ENCODE results near the gene BCAR3.

The BCAR3 gene

DNA sequence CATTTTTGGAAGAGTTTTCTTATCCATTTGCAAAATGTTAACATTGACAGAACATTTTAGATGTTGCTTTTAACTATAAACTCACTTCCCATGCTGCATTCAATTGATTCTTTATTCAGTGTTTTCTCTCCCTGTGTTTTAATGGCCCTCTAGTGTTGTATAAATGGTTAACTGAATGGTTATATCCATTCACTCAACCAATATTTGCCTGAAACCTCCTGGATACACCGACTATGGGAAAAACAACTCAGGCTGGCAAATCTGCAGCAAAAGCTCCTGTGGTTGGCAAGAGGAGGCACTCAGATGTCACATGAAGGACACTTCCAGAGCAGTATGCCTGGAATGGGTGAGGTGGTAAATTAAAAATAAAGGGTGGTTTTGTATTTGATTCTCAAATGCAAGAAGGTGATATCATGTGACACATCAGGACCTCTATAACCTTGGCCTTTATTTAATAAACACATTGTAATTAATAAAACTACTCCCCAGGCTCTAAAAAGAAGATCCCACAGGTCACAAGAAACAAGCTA, 107.6 kb downstream of the BCAR3 start:
- peak; percentile 26 to 49 for DNase-seq

DNA sequence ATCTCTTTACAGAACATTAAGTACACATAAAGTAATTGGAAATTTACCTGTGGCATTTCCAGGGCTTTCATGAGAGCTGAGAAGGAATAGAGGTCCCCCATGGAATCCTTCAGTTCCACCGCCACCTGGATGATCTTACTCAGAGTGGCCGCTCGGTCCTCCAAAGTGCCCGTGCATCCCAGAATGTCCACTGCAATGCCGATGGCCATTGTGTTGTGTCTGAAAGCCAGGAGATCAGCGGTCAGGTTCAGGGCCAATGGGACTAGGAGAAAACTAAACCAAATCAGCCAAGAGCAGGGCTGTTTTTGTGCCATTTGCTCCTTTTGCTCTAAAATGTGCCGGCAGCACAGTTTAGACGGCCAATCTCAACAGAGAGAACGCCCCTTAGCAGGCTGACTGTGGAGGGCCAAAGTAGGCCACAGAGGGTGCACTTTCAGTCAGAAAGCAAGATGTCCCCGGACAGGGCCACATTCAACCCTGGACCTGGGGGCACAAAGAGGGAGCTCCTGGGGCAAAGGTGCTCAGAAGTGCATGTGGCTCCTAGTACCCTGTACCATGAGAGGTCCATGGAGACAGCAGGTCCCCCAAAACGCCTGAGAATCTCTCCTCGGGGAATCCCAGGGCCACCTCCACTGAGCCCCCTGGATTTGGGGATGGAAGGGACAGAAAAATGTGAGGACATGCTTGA, 109.9 kb downstream of the BCAR3 start:
- DNase-seq = no peak

DNA sequence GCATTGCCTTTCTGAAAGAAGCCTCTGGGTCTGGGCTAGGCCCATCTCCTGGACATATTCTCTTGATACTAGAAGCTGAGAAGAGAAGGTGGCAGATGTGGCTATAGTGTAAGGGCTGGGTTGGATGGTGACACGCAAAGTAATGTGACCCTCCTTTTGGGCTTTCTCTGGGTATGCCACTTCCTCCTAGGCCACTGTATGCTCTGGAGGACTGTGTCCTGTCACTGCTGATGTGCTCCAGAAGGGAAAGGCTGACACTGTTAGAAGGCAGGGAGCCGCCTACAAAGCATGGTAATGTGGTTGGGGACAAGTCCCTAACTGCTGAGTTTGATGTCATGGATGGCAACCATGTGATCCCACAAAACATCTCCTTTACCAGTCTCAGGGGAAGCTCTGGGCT, 112.1 kb downstream of the BCAR3 start:
- no peak for DNase-seq

DNA sequence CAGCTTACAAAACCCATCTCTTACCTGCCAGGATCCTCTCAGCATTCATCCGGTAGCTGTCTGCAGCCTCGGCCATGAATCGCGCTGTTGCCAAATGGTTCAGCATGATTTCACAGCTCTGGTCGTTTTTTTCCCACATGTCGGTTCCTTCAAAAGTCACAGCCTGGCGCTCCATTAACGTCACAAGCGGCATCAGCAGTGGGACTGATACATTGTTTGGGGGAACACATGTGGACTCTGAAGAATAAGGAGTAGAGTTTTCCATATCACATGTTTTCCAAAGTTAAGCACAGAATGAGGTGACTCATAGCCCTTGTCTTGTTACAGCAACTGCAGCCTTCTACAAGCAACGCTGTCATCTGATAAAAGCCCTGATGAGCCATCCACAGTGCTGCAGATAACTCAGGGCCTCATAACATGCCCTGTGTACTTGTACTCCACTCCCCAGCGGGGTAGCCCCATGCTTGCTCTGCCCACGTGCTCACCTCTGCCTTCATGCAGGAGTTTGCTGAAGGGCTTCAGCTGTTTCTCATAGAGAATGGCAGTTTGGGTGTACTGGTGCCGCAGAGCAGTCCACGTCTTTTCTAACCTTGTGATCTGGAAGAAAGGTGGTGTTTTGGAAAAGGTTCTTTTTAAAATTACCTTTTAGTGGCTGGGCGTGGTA, 114.2 kb downstream of the BCAR3 start:
- DNase-seq = no peak

DNA sequence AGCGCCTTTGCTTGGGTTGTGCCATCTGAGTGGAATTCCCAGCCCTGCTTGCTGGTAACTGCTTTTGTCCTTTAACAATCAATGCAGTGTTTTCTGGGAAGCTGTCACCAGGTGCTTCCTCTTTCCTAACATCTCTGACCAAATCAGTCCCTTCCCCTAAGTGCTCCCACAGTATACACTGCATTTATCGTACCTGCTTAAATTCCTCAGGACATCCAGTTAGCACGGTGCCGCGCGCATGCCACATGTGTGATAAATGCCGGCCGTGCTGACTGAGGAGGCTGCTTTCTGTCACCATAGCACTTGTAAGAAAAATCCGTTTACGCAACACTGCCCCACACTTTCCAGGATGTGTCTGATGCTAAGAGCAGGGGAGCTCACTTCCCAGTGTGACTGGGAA, 115.4 kb downstream of the BCAR3 start:
- no peak for DNase-seq

DNA sequence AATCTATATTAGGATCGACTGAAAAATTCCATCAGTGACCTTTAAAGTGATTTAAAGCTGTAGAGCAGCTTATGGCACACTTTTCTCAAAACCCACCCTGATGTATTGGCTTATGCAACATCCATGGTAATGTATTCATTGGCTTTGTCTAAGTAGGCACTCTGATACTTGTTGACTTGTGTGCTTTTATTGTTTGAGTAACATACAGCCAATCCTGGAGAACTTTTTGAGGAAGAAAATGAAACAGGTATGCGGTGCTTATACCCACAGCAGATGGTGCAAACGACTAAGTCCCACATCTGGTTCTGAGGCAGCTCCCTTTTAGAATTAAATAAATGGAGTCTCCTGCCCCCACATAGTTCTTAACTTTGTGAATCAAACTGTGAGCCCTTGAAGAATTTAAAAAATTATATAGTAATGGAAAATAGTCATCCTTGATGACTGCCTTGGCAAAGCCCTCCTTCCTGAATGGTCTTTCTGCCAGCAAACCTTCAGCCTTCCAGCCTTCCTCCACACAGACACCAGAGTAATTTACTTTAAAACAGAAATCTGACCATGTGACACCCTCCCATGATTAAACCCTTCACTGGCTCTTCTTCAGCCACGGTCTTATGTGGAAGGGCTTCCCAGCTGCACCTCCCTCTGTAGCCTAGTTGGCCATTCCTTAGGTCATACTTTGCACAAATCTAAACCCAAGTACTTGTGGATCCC, 116.0 kb downstream of the BCAR3 start:
- DNase-seq = no peak

DNA sequence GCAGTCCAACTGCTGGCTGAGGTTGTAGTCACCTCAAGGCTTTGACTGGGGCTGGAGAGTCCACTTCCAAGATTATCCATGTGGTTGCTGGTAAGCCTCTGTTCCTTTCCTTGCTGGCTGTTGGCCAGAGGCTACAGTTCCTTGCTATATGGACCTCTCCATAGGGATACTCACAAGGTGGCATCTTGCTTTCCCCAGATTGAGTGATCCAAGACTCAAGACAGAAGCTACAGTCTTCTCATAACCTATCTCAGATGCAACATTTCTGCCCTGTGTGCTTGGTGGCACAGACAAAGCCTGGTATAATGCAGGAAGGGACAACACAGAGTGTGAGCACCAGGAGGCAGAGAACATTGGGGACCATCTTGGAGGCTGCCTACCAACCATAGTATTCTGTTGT, 121.9 kb downstream of the BCAR3 start:
- no peak for DNase-seq

DNA sequence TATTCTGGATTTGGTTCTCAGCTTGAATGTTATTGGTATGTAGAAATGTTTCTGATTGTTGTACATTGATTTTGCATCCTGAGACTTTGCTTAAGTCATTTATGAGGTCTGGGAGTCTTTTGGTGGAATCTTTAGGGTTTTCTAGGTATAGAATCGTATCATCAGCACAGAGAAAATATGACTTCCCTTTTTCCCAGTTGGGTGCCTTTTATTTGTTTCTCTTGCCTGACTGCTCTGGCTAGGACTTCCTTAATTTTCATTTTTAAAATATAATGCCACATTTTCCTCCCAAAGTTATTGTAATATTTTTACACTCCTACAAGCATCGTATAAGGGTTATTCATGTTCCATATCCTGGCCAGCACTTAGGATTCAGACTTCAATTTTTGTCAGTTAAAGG, 122.6 kb downstream of the BCAR3 start:
- DNase-seq = no peak

DNA sequence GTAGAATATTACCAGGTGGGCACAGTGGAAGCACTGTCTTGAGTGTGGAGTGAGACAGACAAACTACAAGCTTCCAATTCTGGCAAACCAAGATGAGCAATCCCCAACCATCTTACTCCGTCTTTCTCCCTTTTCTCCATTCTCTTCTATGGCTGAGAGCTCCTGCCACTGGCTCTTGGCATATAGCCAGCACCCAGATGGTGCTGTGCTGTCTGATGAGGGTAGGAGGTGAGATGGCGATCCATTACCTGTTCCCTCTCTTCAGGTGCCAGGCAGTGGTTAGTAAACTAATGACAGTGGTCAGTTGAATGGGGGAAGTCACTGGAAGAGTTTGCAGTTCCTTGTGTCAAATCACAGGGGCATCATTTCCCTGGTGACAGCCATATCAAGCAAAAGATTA, 125.3 kb downstream of the BCAR3 start:
- DNase-seq = peak in 1 of 2 experiments; percentile 65

DNA sequence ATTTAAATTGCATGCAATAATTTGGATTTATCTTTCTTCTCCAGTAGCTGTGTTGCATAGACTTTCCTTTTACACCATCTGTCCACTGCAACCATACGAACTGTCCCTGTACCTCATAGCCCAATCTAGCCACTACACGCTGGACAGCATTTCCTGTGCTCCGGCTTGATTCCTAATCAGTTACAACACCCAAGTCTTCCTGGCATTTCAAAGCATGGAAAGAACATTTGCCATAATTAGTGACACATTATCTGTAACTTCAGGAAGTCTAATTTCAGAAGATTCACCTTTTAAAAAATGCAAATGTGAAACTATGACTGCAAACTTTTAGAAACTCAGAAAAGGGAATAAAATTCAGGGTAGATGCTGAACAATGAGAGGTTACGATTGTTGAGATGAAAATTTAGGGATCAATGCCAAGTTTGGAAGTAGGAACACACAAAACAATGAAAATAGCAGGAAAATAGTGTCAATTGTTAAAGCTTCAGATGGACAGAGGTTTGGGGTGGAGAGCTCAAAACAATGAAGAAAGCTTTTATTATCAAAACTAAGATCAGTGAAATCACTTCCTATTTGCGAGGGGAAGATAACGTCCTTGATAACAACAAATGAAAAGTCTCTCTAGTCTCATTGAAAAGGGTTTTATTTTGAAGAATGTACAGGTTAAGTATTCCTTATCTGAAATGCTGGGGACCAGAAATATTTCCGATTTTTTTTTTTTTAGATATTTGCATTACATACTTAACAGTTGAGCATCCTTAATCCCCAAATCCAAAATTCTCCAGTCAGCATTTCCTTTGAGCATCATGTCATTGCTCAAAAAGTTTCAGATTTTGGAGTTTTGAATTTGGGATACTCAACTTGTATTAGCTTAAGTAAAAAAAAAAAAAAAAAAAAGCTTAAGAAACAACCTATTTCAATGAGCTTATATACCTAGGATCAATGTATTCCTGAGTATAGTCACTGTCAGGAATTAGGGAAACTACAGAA, 126.5 kb downstream of the BCAR3 start:
- no peak for DNase-seq

DNA sequence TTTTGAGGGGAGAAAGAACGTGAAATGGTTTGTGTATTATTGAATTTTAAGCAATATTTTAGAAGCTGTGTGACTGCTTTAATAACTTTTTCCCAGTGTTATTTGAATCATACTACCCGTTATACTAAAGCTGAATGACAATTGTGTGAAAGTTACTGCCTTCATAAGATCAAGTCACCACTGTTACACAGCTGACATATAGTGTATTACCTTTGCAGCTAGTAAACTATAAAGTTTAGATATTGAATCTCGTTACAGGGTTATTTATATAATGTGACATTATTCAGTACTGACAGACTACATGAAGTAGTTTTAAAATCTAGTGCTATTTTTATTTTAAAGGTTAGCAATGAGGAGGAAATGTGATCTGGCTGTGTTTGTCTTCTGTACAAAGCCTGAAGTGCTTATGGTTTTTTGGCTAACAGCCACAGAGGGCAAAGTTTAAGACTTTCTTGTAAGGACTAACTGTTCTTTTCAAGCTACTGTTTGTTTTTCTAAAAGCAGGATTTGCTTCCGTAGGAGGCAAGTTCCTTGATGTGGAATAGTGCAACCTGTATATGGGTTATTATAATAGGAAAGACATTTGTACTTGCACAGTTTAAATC, 127.6 kb downstream of the BCAR3 start:
- DNase-seq = peak in 1 of 2 experiments; percentile 9

DNA sequence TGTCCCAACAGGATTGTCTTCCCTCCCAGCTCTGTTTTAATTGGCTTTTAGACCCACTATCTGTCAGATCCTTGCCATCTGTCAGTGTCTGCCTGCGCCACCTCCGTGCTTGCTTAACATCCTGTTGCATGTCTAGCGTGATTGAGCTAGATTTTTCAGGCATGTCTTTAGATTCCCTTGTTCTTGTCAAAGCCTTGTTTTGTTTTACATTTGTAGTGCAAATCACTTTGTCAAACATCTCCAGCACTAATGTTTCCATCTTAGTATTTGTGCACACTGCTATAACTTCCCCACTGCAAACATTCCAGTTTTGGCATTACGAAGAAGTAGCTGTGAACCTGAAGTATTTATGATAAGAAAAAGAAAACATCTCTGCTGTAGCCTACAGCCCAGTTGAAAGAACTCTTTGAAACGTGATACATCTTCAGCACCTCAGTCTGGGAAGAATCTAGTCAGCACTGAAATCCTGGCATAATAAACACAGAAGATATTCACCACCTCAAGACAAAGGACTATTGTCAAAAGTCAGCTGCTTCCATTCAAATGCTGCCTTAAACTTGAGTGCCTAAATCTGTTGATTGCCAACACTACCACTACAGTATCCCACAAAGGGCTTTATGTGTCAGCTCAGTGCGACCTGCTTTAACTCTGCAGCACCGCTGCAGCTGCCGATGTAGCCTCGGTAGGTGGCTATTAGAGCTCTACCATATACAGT, 128.7 kb downstream of the BCAR3 start:
- DNase-seq = peak in 1 of 2 experiments; percentile 55

DNA sequence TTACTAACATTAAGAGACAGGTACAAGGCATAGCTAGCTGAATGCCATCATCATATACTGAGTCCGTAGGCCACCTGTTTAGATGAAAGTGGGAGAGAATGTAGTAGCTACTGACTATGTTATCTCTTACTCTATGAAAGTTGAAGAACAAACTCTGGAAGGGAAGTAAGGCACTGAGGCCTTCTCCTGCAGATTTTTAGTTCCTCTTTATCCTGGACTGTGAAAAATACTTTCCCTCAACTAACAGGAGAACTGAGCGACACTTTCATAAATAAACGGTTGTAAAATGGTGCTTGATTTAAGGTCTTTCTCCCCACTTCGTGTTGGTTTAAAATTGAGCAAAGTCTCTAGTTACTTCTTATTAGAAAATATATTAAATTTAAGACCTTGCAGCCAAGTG, 131.8 kb downstream of the BCAR3 start:
- no peak for DNase-seq

DNA sequence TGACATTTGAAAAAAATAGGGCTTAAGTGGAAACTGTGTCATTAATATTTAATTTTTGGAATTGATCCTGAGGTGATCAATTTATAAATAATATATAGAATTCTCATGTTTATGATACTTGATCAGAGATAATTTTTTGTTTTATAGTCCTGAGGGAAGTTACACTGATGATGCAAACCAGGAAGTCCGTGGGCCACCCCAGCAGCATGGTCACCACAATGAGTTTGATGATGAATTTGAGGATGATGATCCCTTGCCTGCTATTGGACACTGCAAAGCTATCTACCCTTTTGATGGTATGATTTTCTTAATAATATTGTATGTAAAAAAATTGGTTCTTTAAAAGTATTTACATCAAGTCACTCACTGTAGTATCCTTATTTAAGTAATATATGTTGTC, 132.5 kb downstream of the BCAR3 start:
- no peak for DNase-seq

DNA sequence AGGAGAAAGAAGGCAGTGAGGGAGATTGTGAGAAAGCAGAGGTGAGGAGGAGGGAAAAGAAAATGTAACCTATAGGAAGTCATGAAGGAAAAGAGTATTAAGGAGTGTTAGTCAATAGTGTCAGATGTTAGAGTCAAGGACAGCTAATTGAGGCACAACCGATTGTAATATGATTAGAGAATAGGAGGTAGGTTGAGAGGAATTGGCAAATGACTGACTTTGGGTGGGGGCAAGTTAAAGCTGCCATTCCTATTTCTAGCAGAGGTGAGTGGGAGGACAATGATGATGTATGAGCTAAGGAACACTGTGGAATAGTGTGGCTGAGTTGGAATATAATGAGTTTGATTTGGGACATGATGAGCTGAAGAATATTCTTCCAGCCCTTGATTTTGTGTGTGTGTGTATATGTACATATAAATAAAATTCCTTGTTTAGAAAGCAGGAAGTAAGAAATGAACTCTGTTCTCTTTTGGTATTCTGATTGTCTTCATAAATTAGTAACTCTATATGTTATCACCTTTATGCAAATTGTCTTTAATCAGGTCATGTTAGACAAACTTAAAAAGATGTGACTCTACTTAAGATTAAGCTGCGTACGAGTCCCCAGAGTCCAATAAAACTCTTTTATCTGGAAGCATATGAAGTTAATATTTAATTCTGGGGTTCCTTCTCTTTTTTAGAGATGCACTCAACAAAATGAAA, 135.3 kb downstream of the BCAR3 start:
- DNase-seq = no peak

DNA sequence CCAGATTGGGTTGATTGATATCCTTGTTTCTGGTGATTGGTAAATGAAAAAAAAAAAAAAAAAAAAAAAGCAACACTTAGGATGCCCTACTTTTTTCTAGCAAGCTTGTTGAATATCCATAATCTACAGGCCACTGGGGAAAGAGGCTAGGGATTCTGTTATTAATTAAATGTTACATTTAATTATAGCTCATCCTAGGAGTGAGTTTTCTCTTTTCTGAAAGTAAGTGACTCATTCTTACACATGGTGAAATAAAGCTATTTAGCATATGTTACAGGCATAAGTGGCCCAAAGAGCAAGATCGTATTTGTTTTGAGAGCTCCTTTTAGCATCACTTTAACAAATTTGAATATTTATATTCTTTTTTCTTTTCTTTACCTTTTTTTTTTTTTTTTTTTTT, 139.2 kb downstream of the BCAR3 start:
- no peak for DNase-seq

DNA sequence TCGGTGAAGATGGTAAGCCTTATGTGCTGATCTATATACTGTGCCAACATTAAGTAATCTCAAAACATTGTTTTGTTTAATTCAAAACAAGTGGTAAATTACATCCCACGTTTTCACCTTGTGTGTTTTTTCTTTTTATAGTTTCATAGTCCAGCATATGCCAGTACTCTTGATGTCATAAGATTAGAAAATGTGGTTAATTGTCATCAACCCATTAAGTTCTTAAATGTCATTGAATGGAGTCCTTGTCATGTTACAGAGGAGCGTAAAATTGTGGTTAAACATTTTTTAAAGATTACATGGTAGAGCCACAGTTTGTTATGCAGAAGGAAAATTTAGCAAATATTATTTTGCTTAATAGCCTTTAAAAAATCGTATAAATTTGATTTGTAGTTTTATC, 140.6 kb downstream of the BCAR3 start:
- DNase-seq = no peak

DNA sequence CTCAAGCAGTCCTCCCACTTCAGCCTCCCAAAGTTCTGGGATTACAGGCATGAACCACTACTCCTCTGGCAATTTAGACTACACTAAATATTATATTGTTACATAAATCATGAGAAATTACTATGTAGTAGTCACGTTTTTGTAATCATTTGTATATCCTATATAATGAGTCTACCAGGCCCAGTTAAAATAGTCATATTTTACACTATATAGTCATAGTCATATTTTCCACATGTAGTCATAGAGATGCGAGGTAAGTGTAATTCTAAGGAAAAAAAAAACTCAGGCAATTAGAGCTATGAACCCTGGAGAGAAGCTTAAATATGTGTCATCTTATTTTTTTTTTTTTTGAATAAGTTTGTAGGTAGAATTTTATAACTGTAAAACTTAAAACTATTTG, 143.7 kb downstream of the BCAR3 start:
- DNase-seq = no peak

DNA sequence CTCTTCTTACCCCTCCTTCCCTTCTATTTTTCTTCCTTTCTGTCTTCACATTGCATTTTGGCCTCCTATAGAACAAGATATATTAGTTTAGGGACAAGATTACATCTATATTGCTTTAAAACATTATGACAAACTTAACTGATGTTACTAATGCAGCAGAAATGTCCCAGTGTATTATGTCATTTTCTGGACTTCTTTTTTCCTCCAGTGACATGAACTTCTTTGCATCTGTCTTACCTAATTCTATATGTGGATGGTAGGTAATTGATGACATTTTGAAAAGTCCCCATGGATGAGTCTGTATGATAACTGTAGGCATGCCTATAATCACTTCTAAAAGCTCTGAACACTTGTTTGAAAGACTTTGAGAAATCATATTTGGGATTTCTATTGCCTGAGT, 144.2 kb downstream of the BCAR3 start:
- DNase-seq = no peak

DNA sequence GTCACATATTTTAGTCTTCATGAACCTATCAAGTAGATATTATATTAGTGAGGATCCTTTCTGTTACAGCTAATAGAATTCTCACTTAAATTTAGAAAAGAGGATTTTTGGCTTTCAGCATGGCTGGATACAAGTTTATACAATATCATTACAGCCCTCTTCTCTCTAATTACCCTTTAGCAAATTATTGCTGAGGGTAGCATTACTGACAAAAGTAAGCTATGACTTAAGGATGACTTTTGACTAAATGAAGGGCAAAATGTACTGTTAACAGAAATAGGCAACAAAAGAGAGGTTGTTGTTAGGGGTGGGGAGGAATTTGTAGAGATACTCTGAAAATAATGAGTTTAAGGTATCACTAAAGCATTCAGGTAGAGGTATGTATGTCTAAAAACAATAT, 148.0 kb downstream of the BCAR3 start:
- no peak for DNase-seq

DNA sequence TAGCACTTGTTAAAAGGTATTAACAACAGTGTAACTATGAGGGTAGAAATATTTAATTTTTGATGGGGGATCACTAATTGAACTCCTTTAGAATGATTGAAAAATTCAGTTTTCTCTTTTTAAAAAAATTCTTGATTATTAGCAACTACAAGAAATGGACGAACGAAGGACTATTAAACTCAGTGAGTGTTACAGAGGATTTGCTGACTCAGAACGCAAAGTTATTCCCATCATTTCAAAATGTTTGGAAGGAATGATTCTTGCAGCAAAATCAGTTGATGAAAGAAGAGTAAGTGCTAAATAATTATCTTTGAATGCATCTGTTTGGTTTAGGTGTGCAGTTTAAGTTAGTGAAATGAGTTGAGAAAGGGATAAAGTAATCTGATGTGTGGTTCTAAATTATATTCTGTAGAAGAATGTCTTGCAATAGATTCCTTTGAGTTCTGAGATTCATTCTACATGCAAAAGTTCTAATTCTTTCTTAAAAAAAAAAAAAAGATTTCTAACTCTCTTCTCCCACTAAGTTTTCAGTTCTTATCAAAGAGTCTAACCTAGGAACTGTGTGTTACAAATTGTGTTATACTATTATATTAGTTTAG, 148.8 kb downstream of the BCAR3 start:
- no peak for DNase-seq
